HG03039 (cell line): ENCODE measurements around the gene FBXL13.
"Not testable (repeated sequence)": the region's sequence is repeated elsewhere in the genome, so short reads cannot be mapped to it uniquely, and the experiment has no call there.

ENCODE experiments used
- ATAC-seq: cut with Tn5 transposase; IDR thresholded peaks from one replicate; pipeline ENCODE4 v1.9.1; 2021; ENCODE audit warnings: mild to moderate bottlenecking, moderate library complexity; ENCODE audit not compliant: unreplicated experiment

The FBXL13 gene

GRCh38 chr7:102869195-102869594 is 205.4 kb downstream of the FBXL13 start:
- no peak for ATAC-seq

DNA sequence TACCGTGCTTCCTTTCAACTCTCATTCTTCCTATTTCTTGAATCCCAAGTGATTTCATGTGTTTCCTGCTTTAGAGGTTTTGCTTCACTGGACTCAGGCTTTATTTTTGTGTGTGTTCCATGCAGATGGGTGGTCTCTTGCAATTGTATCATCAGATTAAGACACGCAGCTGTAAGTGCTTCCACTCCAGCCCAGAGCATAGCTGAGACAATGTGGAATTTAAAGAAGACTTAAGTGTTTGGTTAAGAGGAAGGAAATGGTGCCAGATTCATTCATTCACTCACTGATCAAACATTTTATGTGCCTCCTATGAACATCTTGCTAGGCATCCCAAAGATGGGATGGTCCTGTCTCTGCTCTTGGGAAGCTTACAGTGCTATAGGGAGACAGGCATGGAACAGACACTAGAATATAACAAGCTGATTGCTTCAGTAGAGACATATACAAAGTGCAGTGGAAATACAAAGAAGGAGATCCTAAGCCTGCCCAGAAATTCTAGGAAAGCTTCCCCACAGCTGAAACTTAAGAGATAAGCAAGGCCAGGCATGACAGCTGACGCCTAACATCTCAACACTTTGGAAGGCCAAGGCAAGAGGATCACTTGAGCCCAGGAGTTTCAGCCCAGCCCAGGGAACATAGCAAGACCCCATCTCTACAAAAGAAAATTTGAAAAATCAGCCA is 207.9 kb downstream of the FBXL13 start:
- ATAC-seq = no peak

- no peak for ATAC-seq
Measured at GRCh38 chr7:102864958-102865357, 209.6 kb downstream of the FBXL13 start.

GRCh38 chr7:102860351-102860811 is 214.2 kb downstream of the FBXL13 start:
- no peak for ATAC-seq

DNA sequence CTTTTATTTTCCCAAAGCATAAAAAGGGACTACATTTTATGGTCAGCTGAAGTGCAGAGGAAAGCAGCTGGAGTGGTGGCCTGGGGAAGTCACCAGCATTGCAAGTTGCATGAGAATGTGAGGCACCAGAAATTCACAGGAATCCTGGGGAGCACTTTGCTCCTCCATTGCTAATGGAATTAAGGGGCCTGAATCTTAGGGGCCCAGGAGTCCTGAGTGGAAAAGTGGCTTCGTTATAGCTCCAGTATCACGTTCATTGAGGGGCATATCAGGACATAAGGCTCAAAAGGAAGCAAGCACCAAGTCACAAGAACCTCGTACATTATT is 214.8 kb downstream of the FBXL13 start:
- ATAC-seq = no peak

- ATAC-seq = no peak
Measured at GRCh38 chr7:102859084-102859798, 215.4 kb downstream of the FBXL13 start.

DNA sequence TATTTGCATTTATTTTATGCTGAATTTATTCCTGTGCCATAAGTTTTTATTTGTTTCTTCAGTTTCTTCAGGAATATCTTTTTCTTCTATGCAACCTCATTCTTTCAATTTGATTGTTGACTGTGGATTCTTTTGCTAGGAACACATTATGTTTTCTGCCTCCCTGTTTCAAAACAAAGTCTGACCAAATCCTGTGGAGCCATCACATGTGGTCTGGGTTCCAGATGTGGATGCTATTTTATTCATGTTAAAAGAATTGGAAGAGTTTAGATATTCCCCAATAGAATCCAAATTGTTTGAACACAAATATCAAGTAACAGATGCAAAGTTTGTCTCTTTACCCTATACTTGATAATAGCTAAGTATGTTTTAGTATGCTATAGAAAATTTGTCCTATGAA is 218.6 kb downstream of the FBXL13 start:
- no peak for ATAC-seq

DNA sequence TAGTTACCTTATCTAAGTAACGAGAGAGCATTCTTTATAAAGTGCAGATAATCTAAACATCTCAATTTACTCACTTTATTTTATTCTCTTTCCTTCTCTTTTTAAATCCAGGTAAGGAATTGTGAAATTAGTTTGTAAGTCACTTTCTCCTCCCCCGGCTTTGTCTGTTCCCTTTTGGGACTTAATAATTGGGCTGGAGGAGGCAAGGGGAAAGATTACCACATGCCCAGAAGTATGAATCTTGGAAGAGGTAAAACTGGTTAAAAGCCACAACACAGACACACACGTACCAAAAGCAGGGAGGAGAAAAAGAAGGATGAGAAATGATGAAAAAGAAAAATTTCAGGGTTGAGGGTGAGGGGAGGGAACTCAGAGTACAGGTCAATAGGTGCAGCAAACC is 225.1 kb downstream of the FBXL13 start:
- no peak for ATAC-seq

DNA sequence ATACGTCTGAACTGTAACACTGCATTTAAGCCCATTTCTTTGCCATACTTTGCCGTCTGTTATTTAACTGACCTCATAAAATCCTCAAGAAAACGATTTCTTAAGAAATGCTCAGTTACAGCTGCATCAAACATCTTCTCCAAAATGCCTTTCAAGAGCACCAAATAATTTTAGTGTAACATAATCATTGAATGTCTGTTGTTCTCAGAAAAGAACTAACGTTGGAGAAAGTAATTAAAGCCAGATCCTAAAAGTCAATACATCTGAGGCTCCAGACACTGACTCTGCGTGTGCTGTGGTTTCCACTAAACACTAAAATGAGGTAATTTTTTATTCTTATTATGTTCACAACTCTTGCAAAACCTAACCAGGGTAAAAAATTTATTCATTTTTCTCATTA is 225.5 kb downstream of the FBXL13 start:
- no peak for ATAC-seq

GRCh38 chr7:102845346-102845745 is 229.2 kb downstream of the FBXL13 start:
- ATAC-seq = no peak

- peak; percentile 66 for ATAC-seq
Measured at GRCh38 chr7:102843850-102844249, 230.7 kb downstream of the FBXL13 start.

- no peak for ATAC-seq
Measured at GRCh38 chr7:102842284-102842683, 232.3 kb downstream of the FBXL13 start.

- no peak for ATAC-seq
Measured at GRCh38 chr7:102841290-102841689, 233.3 kb downstream of the FBXL13 start.

DNA sequence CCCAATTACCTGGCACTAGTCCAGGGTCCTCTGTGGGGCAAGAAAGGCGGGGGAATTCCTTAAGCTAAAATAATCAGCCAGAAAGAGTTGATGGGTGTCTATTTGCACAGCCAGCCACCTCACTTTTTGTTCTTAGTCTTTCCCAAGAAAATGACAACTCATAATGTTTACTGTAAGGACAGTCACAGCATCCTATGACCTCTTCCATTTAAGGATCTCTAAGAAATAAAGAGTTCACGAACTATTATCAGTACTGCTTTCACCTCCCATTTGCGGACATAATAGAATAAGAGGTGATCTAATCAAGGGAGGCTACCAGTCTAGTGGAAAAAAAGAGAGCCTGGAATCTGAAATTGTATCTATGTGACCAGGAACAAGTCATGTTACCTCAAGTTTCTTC is 234.2 kb downstream of the FBXL13 start:
- no peak for ATAC-seq

DNA sequence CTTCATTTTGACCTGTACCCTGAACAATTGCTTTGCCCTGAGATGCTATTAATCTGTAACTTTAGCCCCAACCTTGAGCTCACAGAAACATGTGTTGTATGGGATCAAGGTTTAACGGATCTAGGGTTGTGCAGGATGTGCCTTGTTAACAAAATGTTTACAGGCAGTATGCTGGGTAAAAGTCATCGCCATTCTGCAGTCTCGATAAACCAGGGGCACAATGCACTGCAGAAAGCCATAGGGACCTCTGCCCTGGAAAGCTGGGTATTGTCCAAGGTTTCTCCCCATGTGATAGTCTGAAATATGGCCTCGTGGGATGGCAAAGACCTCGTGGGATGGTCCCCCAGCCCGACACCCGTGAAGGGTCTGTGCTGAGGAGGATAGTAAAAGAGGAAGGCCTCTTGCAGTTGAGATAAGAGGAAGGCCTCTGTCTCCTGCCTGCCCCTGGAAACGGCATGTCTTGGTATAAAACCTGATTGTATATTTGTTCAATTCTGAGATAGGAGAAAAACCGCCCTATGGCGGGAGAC is 236.0 kb downstream of the FBXL13 start:
- not testable (repeated sequence) for ATAC-seq

DNA sequence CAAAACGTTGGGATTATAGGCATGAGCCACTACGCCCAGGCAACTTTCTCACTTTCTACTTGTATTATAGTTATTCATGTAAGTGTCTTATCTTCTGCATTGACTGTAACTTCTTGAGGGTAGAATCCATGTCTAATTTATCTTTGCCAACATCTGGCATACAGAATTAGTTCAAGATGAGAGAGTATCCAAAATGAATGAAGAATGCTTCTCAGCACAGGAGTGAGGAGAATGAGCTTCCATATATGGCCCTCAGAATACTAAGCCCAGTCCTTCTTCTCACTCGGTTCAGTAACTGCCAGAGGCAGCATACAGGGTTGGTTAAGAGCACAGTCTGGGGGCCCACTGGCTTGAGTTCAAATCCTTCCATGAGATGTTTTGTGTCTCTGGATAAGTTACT is 236.8 kb downstream of the FBXL13 start:
- ATAC-seq = no peak

- no peak for ATAC-seq
Measured at GRCh38 chr7:102836977-102837376, 237.6 kb downstream of the FBXL13 start.

GRCh38 chr7:102836191-102836919 is 238.2 kb downstream of the FBXL13 start:
- ATAC-seq = no peak

DNA sequence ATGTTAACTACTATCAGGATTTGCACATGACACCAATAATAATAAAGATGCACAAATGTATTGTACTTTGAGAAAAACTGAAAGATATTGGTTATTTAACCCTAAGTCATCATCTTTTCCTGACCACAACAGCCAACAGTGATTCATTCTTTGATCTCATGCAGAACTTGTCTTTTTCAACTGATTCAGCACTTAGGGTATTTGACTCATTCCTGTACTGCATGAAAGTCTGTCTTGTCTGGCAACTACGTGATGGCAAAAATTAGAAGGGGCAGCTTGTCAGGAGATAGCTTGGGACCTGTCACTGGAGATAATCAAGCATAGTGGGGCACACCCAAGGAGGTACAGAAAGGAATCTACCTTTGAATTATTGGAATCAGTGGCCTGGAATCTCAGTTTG is 239.6 kb downstream of the FBXL13 start:
- ATAC-seq = peak; percentile 93

- no peak for ATAC-seq
Measured at GRCh38 chr7:102834466-102834865, 240.1 kb downstream of the FBXL13 start.

- ATAC-seq = no peak
Measured at GRCh38 chr7:102833343-102833742, 241.3 kb downstream of the FBXL13 start.

- no peak for ATAC-seq
Measured at GRCh38 chr7:102832674-102833073, 241.9 kb downstream of the FBXL13 start.
